ENCODE measurements around the gene ETS1.
A peak's percentile ranks its signal among the peaks of the same experiment; 100 is the strongest.

Gene ETS1

GRCh38 chr11:128482512-128483191, 104.7 kb downstream of the ETS1 start:
- no peak for DNase-seq (ENCODE audit: low read depth, low spot score)

GRCh38 chr11:128482092-128482491, 105.3 kb downstream of the ETS1 start:
- no peak for DNase-seq (ENCODE audit: low read depth, low spot score)

- no peak for DNase-seq (ENCODE audit: low read depth, low spot score)
These were observed 106.2 kb downstream of the ETS1 start for GRCh38 chr11:128481135-128481534.

- no peak for DNase-seq (ENCODE audit: low read depth, low spot score)
These were observed 106.7 kb downstream of the ETS1 start for GRCh38 chr11:128480665-128481064.

GRCh38 chr11:128480066-128480465, 107.3 kb downstream of the ETS1 start:
- DNase-seq (ENCODE audit: low read depth, low spot score): no peak

- no peak for DNase-seq (ENCODE audit: low read depth, low spot score)
These were observed 108.2 kb downstream of the ETS1 start for GRCh38 chr11:128479144-128479543.

- DNase-seq (ENCODE audit: low read depth, low spot score): no peak
These were observed 109.1 kb downstream of the ETS1 start for GRCh38 chr11:128478305-128478704.

- no peak for DNase-seq (ENCODE audit: low read depth, low spot score)
These were observed 109.5 kb downstream of the ETS1 start for GRCh38 chr11:128477811-128478210.

- DNase-seq (ENCODE audit: low read depth, low spot score): no peak
These were observed 110.1 kb downstream of the ETS1 start for GRCh38 chr11:128477278-128477677.

- DNase-seq (ENCODE audit: low read depth, low spot score): no peak
These were observed 110.6 kb downstream of the ETS1 start for GRCh38 chr11:128476729-128477128.

- DNase-seq (ENCODE audit: low read depth, low spot score): no peak
These were observed 111.3 kb downstream of the ETS1 start for GRCh38 chr11:128476049-128476448.

GRCh38 chr11:128474036-128474874, 113.1 kb downstream of the ETS1 start:
- DNase-seq (ENCODE audit: low read depth, low spot score): no peak

- no peak for DNase-seq (ENCODE audit: low read depth, low spot score)
These were observed 113.7 kb downstream of the ETS1 start for GRCh38 chr11:128473636-128474035.

GRCh38 chr11:128472128-128473089, 114.9 kb downstream of the ETS1 start:
- DNase-seq (ENCODE audit: low read depth, low spot score): no peak

GRCh38 chr11:128471138-128471661, 116.2 kb downstream of the ETS1 start:
- DNase-seq (ENCODE audit: low read depth, low spot score): no peak

- DNase-seq (ENCODE audit: low read depth, low spot score): no peak
These were observed 117.3 kb downstream of the ETS1 start for GRCh38 chr11:128470081-128470480.

- DNase-seq (ENCODE audit: low read depth, low spot score): no peak
These were observed 118.1 kb downstream of the ETS1 start for GRCh38 chr11:128469220-128469619.

- no peak for DNase-seq (ENCODE audit: low read depth, low spot score)
These were observed 119.2 kb downstream of the ETS1 start for GRCh38 chr11:128468111-128468510.

GRCh38 chr11:128467610-128468041, 119.7 kb downstream of the ETS1 start:
- DNase-seq (ENCODE audit: low read depth, low spot score): peak; percentile 73

GRCh38 chr11:128467041-128467440, 120.3 kb downstream of the ETS1 start:
- DNase-seq (ENCODE audit: low read depth, low spot score): no peak

GRCh38 chr11:128465946-128466705, 121.2 kb downstream of the ETS1 start:
- no peak for DNase-seq (ENCODE audit: low read depth, low spot score)

Data from smooth muscle cell of the brain vasculature (primary cell).